ENCODE data around the gene DAND5.

The DAND5 gene

DNA sequence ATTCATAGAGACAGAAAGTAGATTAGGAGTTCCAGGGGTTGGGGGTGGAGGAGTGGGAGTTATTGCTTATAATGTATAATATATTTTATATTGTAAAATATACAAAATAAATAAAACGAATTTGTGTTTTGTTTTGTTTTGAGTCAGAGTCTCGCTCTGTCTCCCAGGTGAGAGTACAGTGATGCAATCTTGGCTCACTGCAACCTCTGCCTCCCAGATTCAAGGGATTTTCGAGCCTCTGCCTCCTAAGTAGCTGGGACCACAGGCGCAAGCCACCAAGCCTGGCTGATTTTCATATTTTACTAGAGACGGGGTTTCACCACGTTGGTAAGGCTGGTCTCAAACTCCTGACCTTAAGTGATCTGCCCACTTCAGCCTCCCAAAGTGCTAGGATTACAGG lies 9.9 kb upstream of the DAND5 start:
- H3K4me3 ChIP-seq (ENCODE audit: low read length) = no peak overlapping the region
- TF ChIP-seq, protein P1, sequence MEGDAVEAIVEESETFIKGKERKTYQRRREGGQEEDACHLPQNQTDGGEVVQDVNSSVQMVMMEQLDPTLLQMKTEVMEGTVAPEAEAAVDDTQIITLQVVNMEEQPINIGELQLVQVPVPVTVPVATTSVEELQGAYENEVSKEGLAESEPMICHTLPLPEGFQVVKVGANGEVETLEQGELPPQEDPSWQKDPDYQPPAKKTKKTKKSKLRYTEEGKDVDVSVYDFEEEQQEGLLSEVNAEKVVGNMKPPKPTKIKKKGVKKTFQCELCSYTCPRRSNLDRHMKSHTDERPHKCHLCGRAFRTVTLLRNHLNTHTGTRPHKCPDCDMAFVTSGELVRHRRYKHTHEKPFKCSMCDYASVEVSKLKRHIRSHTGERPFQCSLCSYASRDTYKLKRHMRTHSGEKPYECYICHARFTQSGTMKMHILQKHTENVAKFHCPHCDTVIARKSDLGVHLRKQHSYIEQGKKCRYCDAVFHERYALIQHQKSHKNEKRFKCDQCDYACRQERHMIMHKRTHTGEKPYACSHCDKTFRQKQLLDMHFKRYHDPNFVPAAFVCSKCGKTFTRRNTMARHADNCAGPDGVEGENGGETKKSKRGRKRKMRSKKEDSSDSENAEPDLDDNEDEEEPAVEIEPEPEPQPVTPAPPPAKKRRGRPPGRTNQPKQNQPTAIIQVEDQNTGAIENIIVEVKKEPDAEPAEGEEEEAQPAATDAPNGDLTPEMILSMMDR (conservative IDR thresholded peaks at IDR 0.05; ENCODE audit: low read length) = no peak
- no peak for DNase-seq (ENCODE audit: low read depth)

DNA sequence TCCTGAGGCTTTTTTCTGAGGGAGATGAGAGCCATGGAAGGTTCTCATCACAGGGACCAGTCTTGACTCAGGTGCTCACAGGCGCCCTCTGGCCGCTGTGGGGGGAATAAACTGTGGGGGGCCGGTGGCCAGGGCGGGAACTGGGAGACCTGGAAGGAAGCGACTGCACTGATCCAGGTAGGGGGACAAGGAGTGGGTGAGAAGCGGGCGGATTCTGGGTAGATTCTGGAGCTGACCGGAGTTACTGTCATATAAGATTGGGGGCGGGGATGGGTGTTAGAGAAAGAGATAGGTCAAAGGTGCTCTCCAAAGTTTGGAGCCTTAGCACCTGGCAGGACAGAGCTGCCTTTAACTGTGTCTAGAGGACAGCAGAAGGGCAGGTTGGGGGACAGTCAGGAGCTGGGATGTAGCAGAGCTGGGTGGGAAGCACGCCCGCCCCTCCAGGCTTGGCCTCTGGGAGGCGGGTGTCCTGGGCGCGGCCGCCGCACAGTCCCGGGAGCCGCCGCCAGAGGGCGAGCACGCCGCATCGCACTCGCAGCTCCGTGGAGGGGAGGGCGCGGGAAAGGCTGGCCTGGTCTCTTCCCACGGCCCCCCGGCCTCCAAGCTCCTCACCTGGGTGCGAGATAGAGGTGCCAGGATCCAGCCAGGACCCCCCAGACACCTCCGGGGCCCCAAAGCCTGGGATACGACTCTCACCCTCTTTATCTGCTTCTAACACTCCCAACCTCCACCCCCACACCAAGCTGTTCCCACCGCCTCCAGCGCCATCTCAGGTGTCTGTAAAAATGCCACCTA lies 4.2 kb upstream of the DAND5 start:
- peak; percentile 59 for DNase-seq (ENCODE audit: low read depth)

DNA sequence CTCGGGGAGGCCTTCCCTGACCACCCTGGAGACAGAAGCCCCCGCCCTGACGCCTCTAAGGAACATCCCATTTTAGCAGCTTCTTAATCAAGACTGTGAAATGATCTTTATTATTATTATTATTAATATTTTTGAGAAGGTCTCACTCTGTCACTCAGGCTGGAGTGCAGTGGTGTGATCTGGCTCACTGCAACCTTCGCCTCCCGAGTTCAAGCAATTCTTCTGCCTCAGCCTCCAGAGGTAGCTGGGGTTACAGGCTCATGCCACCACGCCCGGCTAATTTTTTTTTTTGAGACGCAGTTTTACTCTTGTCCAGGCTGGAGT lies 3.6 kb upstream of the DAND5 start:
- no peak for DNase-seq (ENCODE audit: low read depth)
- TF ChIP-seq, protein P1 (conservative IDR thresholded peaks at IDR 0.05; ENCODE audit: low read length) = no peak

More for the DNA sequence above, 4.2 kb upstream of the DAND5 start:
- TF ChIP-seq, protein P1 (conservative IDR thresholded peaks at IDR 0.05; ENCODE audit: low read length) = peak; percentile 74
- peak overlapping the region; percentile 74 for H3K4me3 ChIP-seq (ENCODE audit: low read length)

DNA sequence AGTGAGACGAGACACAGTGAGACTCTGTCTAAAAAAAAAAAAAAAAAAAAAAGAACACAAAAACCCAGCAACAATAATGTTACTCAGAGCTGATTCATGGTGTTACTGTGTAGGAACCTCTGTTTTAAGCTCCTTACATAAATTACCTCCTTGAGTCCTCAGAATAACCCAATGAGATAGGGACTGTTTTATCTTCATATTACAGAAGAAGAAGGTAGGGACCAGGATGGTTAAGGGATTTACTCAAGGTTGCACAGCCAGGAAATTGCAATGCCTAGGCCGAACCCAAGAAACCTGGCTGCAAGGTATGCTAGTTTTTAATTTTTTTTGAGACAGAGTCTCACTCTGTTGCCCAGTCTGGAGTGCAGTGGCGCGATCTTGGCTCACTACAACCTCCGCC lies 1.5 kb upstream of the DAND5 start:
- no peak overlapping the region for H3K4me3 ChIP-seq (ENCODE audit: low read length)
- TF ChIP-seq, protein P1 (conservative IDR thresholded peaks at IDR 0.05; ENCODE audit: low read length) = no peak
- no peak for DNase-seq (ENCODE audit: low read depth)

More for the DNA sequence above, 3.6 kb upstream of the DAND5 start:
- no peak overlapping the region for H3K4me3 ChIP-seq (ENCODE audit: low read length)

DNA sequence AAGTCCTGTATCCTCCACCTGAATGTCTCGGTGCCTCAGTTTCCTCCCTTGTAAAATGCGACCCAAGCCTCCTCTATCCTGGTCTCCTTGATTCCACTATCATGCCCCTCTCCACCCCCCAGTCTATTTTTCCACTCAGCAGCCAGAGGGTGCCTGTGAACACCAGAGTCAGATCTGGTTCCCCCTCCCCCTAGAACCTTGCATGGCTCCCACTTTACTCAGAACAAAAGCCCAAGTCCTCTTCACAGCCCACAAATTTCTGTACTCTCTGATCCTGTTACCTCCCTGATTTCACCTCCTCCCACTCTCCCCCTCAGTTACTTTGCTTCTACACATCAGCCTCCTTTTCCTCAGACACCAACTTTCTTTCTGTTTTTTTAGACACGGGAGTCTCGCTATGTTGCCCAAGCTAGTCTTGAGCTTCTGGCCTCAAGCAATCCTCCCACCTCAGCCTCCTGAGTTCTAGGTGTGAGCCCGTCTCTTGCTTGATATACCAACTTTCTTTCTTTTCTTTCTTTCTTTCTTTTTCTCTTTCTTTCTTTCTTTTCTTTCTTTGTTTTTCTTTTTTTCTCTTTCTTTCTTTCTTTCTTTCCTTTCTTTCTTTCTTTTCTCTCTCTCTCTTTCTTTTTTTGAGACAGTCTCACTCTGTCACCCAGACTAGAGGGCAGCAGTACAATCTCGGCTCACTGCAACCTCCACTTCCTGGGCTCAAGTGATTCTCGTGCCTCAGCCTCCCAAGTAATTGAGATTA lies 869 bp downstream of the DAND5 start:
- DNase-seq (ENCODE audit: low read depth) = no peak
- TF ChIP-seq, protein P1 (conservative IDR thresholded peaks at IDR 0.05; ENCODE audit: low read length) = no peak
- no peak overlapping the region for H3K4me3 ChIP-seq (ENCODE audit: low read length)

DNA sequence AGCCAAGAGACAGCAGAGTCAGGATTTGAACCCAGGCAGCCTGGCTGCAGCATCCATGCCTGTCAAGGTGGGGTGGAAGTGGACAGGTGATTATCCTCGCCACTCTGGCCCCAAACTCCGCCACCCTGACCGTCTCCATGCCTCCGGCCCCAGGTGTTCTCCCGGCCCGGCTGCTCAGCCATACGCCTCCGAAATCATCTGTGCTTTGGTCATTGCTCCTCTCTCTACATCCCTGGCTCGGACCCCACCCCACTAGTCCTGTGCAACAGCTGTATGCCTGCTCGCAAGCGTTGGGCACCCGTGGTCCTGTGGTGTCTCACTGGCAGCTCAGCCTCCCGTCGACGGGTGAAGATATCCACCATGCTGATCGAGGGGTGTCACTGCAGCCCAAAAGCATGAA lies 3.9 kb downstream of the DAND5 start:
- H3K4me3 ChIP-seq (ENCODE audit: low read length) = no peak overlapping the region
- TF ChIP-seq, protein P1 (conservative IDR thresholded peaks at IDR 0.05; ENCODE audit: low read length) = no peak
- DNase-seq (ENCODE audit: low read depth) = no peak

All from AG10803 (cell line).